Measurements from ENCODE around the gene EPHA1.

EPHA1 gene

GRCh38 chr7:143399642-143400041, 9.0 kb downstream of the EPHA1 start:
- no peak for DNase-seq (ENCODE audit: extremely low read depth, low read depth)

GRCh38 chr7:143399151-143399550, 9.5 kb downstream of the EPHA1 start:
- TF ChIP-seq CTCF (IDR thresholded peaks at IDR 0.05; ENCODE audit: low read depth, low read length): no peak
- no peak for DNase-seq (ENCODE audit: extremely low read depth, low read depth)

More at GRCh38 chr7:143399642-143400041, 9.0 kb downstream of the EPHA1 start:
- TF ChIP-seq CTCF (IDR thresholded peaks at IDR 0.05; ENCODE audit: low read depth, low read length): no peak

- DNase-seq (ENCODE audit: extremely low read depth, low read depth): no peak
- no peak for TF ChIP-seq CTCF (IDR thresholded peaks at IDR 0.05; ENCODE audit: low read depth, low read length)
Measured at GRCh38 chr7:143398616-143399015, 10.0 kb downstream of the EPHA1 start.

- no peak for TF ChIP-seq CTCF (IDR thresholded peaks at IDR 0.05; ENCODE audit: low read depth, low read length)
- DNase-seq (ENCODE audit: extremely low read depth, low read depth): no peak
Measured at GRCh38 chr7:143397710-143398530, 10.7 kb downstream of the EPHA1 start.

GRCh38 chr7:143396625-143397556, 11.8 kb downstream of the EPHA1 start:
- TF ChIP-seq CTCF (IDR thresholded peaks at IDR 0.05; ENCODE audit: low read depth, low read length): no peak
- DNase-seq (ENCODE audit: extremely low read depth, low read depth): no peak

GRCh38 chr7:143396182-143396581, 12.5 kb downstream of the EPHA1 start:
- DNase-seq (ENCODE audit: extremely low read depth, low read depth): no peak
- TF ChIP-seq CTCF (IDR thresholded peaks at IDR 0.05; ENCODE audit: low read depth, low read length): no peak

All from AG09319 (cell line).